Activated CD4-positive, alpha-beta T cell treated with anti-CD3 and anti-CD28 coated beads for 4 hours (primary cell): ENCODE measurements around the gene CUL5.
A peak's percentile ranks its signal among the peaks of the same experiment; 100 is the strongest.

Experiments
- DNase-seq, 2 donors: peaks; one replicate each; pipeline ENCODE4 v3.0.0-alpha.2; 2020

The CUL5 gene

GRCh38 chr11:108008656-108009496, at the start of gene CUL5:
Gene CUL5 (plus strand): TSS chr11:108008898. CDS start chr11:108009349, 451 bp downstream.
- DNase-seq = peak; percentile 87 to 89

DNA sequence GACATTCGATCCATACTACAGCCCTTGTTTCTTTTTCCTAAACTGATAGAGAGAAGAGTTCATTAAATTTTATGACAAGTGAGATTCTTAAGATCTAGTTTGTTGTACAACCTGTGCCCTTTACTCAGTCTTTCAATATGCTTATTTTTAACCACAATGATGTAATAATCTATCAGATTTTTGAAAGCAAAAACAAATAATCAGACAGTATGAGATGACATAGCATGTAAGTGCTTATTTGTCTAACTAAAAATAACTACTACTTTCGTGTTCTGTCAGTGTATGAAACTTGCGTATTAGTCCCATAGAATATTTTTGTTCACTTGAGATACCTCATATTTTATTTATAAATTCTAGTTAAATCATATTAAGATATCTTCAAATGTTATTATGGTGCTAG, 47.2 kb upstream of the CUL5 start:
- no peak for DNase-seq

DNA sequence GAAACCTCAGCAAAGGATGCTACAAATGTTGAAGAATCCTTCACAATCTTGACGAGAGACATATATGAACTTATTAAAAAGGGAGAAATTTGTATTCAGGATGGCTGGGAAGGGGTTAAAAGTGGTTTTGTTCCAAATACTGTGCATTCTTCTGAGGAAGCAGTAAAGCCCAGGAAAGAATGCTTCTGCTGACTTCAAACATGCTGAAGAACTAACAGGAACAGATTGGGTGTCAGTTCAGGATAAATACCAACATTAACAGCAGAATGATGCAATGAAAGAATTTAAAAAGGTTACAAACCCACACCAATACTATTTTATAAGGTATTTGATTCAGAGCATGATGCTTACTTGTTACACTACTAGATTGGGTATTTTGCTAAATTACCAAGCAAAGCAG, 46.5 kb upstream of the CUL5 start:
- no peak for DNase-seq

GRCh38 chr11:107963091-107963490, 45.6 kb upstream of the CUL5 start:
- DNase-seq = no peak

DNA sequence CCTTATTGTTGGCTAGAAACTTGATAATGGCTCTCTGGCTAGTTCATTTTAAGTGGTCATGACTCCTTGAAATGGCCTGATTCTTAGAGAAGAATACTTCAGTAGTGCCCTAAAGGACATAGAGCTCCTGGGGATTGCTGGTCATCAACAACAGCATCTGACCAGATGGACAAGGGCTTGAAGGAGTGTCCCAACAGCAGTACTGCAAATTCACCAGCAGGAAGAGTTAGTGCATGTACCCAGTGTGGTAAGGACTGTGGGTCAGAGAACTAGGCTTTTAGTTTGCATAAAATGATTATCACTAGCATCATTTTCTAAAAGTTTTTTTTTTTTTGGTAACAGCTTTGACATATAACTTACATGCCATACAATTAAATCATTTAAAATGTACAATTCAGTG, 39.5 kb upstream of the CUL5 start:
- no peak for DNase-seq

DNA sequence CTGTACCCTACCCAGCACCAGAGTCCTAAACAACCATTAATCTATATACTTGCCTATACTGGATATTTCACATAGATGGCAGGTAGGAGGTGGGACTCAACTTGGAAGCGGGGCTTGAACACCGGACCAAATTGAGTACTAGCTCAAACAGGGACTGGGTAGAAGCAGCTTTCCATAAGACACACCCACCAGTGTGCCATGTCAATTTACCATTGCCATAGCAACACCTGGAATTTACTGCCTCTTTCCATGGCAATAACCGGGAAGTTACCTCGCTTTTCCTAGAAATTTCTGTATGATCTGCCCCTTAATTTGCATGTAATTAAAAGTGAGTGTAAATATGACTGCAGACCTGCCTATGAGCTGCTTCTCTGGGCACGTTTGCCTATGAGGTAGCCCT, 38.6 kb upstream of the CUL5 start:
- DNase-seq = no peak

GRCh38 chr11:107973641-107974040, 35.1 kb upstream of the CUL5 start:
- DNase-seq = no peak

GRCh38 chr11:107988397-107989158, 20.1 kb upstream of the CUL5 start:
- no peak for DNase-seq

DNA sequence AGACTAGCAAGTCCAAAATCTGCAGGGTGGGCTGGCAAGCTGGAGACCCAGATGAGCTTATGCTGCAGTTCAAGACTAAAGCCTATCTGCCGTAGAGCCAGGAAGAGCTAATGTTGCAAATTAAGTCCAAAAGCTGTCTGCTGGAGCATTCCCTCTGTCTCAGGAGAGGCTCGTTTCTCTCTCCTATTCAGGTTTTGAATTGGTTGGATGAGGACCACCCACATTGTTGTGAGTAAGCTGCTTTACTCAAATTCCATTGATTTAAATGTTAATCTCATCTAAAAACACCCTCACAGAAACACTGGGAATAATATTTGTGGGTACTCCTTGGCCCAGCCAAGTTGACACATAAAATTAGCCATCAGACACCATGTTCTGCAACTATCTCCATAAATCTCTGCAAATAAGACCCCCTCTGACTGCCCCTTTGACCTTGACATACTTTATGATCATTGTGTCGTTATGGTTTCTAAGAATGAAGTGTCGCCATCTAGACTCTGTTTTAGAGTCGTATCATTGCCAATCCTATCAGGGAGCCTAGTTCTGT, 16.8 kb upstream of the CUL5 start:
- no peak for DNase-seq

GRCh38 chr11:107996006-107996776, 12.5 kb upstream of the CUL5 start:
- DNase-seq = no peak

GRCh38 chr11:107998761-107999160, 9.9 kb upstream of the CUL5 start:
- DNase-seq = no peak

DNA sequence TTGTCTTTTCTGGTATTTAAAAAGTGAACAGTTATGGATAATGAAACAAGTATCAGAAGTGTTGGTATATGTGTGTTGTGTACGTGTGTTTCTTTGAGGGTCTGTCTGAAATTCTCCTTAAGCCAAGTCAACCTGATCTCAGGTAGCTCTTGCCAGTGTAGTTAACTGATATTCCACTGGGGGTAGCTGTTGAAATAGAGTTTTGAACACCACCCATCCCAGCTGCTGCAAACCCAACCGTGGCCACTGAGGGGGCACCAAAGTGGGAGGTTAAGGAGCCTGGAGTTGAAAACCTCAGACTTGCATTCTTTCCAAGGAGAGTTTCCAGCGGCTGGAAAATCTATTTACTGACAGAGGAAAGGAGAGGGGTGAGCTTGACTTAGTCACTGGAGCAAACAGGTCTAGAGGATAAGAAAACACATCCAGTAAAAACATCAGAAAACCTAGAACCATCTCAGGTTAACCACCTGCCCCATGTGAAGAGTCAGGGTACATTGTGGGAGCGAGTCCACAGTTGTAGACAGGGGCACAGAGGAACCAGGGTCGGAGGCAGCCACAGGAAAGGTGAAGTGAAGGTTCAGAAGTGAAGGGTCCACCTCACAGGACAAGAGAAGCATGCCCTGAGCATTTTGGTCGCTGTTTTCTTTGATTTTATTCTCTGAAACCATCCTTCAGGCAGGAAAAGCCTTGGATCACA, 8.8 kb upstream of the CUL5 start:
- DNase-seq = peak in 1 of 2 donors; percentile 11

GRCh38 chr11:108002476-108002875, 6.2 kb upstream of the CUL5 start:
- DNase-seq = no peak

- no peak for DNase-seq
Observed at GRCh38 chr11:108003623-108004022, 5.1 kb upstream of the CUL5 start.

DNA sequence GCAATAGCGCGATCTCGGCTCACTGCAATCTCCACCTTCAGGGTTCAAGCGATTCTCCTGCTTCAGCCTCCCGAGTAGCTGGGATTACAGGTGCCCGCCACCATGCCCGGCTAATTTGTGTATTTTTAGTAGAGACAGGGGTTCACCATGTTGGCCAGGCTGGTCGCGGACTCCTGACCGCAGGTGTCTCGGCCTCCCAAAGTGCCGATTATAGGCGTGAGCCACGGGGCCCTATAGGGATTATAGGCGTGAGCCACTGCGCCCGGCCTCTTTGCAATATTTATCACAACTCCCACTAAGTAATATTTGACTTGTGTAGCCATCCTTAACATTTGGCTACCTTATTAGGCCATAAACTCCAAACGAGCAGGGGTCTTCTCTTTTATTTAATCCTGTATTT, 879 bp upstream of the CUL5 start:
- no peak for DNase-seq

DNA sequence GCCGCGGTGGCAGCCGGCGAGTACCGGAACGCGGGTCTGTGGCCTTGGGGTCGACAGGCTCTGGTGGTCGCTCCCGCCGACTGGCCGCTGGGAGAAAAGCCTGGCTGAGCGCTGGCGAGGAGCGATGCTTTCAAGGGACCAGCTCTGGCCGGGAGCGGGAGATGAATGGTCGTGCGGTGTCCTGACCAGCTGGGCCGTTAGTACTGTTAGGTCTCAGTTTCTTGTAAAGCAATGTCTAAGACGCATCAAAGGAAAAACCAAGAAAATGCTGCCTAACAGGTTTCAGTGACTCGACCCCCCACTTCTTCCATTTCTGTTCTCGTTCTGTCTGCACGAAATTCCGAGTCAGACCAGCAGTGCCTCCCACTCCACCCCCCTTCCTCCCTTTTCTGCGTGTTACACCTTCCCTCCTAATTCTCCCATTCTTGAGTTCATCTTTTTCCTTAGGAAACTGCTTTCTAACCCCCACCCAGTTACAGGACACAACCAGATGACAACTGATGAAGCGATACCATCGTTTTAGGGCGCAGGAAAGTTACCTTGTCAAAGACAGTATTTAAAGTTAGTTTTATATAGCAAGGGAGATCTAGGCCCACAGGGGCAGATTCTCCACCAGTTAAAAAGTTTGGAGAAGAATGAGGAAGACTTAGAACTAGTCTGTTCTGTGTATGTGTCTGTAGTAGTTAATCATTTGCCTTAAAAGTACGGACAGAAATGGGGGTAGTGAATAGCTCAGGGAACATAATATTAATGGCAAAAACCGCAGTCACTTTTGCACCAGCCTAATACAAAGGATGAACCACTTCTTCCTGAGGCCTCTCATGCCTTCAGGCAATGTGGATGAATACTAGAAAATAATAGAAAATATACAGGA, 1.0 kb downstream of the CUL5 start:
- DNase-seq = peak; percentile 7 to 9

DNA sequence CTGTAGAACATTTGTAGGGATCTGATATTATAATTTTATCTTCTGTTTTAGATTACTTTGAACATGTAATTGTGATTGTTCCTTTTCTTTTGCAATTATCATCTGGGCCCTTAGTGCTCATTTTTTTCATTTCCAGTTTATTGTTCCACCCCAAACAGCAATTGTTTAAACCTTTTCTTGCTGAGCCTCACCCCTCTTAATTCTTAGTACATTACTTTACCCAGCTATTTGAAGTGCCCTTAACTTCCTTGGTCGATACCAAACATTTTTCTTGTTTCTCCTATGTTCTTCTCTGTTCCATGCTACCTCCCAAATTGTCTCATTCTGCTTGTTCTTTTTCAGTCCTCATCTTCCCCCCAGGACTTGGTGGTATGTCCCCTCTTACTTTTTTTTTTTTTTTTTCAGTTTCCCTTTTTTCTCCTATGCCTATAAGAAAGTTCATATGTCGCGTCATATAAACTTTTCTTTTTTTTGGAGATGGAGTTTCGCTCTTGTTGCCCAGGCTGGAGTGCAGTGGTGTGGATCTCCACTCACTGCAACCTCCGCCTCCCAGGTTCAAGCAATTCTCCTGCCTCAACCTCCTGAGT, 3.5 kb downstream of the CUL5 start:
- no peak for DNase-seq

DNA sequence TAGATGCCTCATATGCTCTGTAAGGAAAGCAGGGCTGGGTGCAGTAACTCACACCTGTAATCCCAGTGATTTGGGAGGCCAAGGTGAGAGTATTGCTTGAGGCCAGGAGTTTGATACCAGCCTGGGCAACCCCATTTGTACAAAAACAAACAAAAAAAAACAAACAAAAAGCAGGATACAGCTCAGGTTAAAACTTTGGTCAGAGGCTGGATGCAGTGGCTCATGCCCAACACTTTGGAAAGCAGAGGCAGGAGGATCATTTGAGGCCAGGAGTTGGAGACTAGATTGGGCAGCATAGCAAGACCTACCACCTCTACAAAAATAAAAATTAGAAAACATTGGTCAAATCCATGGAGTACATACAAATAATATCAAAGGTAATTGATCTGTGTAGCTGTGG, 7.9 kb downstream of the CUL5 start:
- no peak for DNase-seq

DNA sequence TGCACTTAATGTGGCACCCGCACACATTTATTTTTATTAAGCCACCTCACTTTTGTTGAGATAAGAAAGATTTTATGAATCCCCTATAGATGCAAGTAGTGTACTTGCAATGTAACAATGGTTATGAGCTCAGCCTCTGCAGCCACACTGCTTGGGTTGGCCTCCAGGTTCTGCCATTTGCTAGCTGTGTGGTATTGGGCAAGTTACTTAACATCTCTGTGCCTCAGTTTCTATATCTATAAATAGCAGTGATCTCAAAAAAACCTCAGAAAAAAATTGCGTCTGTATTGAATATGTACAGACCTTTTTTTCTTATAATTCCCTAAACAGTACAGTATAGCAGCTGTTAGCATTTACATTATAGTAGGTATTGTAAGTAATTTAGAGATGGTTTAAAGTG, 10.0 kb downstream of the CUL5 start:
- no peak for DNase-seq

GRCh38 chr11:108019870-108020540, 11.3 kb downstream of the CUL5 start:
- DNase-seq = no peak
